GM12865 (cell line): Measurements from ENCODE around the gene CYP3A4.

Experiments
- DNase-seq: peaks from one replicate; pipeline ENCODE4 v3.0.0; 2010; ENCODE audit warnings: low read depth
- H3K4me3 ChIP-seq: 2 replicates; pipeline ENCODE4 v1.5.1; 2011; ENCODE audit warnings: mild to moderate bottlenecking, low read depth, low read length, control low read depth
- TF ChIP-seq, protein P1 (sequence below): IDR thresholded peaks from 2 replicates; pipeline ENCODE4 v1.5.1; 2011; ENCODE audit warnings: low read length, control low read depth, low read depth, inconsistent platforms; ENCODE audit not compliant: insufficient read depth; ENCODE audit errors: missing control alignments

Gene CYP3A4

DNA sequence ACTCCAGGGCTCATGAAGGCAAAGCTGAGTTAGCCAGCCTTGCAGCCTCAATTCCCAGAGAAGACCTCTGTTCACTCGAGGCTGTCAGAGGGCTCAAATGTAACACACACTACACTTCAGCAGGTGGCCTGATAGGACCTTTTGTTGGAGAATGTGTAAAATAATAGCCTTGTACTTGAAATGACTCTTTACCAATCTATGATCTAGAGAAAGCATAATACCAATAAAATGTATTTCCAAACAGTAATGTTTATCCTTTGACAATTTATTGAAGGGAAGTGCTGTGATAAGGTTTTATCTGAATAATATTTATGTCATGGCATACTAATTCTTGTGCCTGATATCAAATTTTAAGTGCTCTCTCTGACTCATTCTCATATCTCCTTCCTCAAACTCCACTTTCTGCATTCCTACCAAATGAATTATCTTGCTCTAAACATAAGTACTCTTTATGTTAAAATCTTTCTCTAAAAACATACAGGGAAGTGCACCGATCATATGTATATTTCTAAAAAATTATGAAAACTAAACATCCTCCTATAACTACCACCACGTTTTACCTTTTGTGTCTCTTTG is 69.9 kb downstream of the CYP3A4 start:
- DNase-seq, result no peak
- TF ChIP-seq, protein P1, sequence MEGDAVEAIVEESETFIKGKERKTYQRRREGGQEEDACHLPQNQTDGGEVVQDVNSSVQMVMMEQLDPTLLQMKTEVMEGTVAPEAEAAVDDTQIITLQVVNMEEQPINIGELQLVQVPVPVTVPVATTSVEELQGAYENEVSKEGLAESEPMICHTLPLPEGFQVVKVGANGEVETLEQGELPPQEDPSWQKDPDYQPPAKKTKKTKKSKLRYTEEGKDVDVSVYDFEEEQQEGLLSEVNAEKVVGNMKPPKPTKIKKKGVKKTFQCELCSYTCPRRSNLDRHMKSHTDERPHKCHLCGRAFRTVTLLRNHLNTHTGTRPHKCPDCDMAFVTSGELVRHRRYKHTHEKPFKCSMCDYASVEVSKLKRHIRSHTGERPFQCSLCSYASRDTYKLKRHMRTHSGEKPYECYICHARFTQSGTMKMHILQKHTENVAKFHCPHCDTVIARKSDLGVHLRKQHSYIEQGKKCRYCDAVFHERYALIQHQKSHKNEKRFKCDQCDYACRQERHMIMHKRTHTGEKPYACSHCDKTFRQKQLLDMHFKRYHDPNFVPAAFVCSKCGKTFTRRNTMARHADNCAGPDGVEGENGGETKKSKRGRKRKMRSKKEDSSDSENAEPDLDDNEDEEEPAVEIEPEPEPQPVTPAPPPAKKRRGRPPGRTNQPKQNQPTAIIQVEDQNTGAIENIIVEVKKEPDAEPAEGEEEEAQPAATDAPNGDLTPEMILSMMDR, result no peak
- no peak overlapping the region for H3K4me3 ChIP-seq

DNA sequence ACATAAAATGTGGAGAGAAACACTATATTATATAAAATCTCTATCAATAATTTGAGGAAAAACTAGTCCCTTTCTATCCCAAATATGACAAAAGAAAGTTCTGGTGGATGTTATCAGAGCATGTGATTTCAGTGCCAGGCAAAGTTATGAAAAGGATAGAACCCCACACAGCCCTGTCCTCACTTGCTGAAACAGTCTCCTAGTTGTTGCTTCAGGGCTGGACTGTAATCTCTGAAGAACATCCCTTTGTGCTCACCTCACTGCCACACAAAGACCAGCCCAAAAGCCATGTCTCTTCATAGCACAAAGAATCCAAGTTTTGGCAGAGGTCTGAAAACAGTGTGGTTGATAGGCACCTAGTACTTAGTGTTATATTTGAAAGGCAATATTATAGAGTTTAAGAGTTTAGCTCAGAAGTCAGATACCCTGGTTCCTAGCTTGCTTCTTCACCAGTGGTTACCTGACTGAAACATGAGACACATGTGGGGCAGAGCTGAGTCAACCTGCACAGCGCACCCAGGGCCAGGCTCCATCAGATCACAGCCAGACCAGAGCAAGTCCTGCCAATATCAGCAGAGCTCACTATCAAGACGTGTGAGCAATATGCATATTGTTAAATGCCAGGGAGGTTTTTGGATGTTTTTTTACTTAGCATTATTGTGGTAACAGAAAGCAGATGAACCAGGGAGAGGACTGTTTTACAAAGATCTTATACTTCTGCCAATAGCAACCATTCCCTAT is 74.0 kb downstream of the CYP3A4 start:
- TF ChIP-seq, protein P1, result no peak
- no peak for DNase-seq
- H3K4me3 ChIP-seq, result no peak overlapping the region

DNA sequence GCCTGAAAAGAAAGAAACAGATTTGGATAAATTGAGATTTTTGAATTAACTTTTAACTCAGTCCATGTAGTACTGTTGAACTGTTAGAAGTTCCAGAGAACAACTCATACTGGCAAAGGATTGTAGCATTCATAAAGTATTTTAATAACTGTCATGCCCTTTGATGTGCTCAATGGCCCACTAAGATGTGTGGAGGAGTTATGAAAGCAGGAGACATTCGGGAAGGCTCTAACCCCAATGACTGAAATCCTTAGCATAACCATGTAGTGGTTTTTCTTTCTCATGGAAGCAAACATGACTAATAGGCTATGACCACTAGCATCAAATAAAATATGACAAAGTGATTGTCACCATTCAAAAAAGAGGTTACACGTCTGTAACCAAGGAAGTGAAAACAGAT is 74.7 kb downstream of the CYP3A4 start:
- H3K4me3 ChIP-seq, result no peak overlapping the region
- DNase-seq, result no peak
- TF ChIP-seq, protein P1, result no peak

DNA sequence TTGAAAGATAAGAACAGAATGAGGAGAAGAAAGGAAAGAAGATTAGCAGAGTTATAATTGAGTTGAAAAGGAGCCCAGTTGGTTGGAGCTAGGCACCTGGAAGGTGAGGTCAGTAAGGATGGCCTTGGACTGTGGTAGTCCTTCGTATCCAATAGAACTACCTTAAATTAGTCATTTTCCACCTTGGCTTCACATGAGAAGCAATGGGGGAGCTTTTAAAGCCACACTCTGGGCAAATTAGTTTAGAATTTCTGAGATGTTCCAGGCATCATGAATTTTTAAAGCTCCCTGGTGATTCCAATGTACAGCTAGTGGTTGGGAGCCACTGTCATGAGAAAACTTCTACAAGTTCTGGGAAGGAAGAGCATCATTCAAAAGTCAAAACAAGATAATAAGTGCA is 76.9 kb downstream of the CYP3A4 start:
- no peak for DNase-seq
- TF ChIP-seq, protein P1, result no peak
- no peak overlapping the region for H3K4me3 ChIP-seq
